Panc1 (cell line): ENCODE measurements around the gene OPTC. TPM values are rescaled to one million over a fixed set of nuclear protein-coding genes. Genes with fewer than 3 reads are reported as not detected.

ENCODE experiments used
- ATAC-seq: fragments of 200-7000 bp; cut with Tn5 transposase; 2 replicates; pipeline ENCODE4 v1.9.1; 2020; ENCODE audit warnings: mild to moderate bottlenecking, moderate library complexity
- BruUV-seq: library from RNA; stranded (reverse); fragments of 400-500 nt; replicated peaks from 2 replicates; lab custom pipeline; 2021; lab: Mats Ljungman, UMichigan
- CTCF ChIA-PET: fragments of 300-600 bp; sonication (Branson Sonifier 250); formaldehyde crosslinking; loops from one replicate; lab custom pipeline; 2022; ENCODE audit warnings: antibody characterized with exemption; lab: Charles Lee
- POLR2A ChIA-PET: fragments of 300-600 bp; sonication (Branson Sonifier 250); formaldehyde crosslinking; loops from one replicate; lab custom pipeline; 2022; ENCODE audit warnings: antibody characterized with exemption; lab: Charles Lee
- DNase-seq: peaks from one replicate; pipeline ENCODE4 v3.0.0-alpha.2; 2010; ENCODE audit warnings: low read depth, low spot score
- H3K27ac ChIP-seq: 2 replicates; pipeline ENCODE4 v1.5.1; 2011; ENCODE audit warnings: mild to moderate bottlenecking, low read length, inconsistent platforms
- H3K27me3 ChIP-seq: fragments of 200-500 bp; sonication (Bioruptor generic); 2 replicates; pipeline ENCODE4 v1.6.0; 2014; ENCODE audit warnings: low read length, inconsistent platforms; ENCODE audit not compliant: control insufficient read depth, insufficient read depth
- H3K36me3 ChIP-seq: fragments of 200-500 bp; sonication (Bioruptor generic); 2 replicates; pipeline ENCODE4 v1.5.1; 2014; ENCODE audit warnings: inconsistent platforms, mild to moderate bottlenecking, low read length, moderate library complexity; ENCODE audit not compliant: control insufficient read depth, insufficient read depth
- H3K4me1 ChIP-seq: 2 replicates; pipeline ENCODE4 v1.5.1; 2011; ENCODE audit warnings: inconsistent platforms, mild to moderate bottlenecking, low read length, moderate library complexity; ENCODE audit not compliant: control insufficient read depth, insufficient read depth
- H3K4me3 ChIP-seq, 2 experiments: 2 replicates each; pipeline ENCODE4 v1.5.1; 2011 to 2012; ENCODE audit warnings: low read depth in 2 of 2, low read length in 2 of 2, mild to moderate bottlenecking in 2 of 2, inconsistent platforms in 1 of 2, moderate library complexity in 1 of 2
- H3K9me3 ChIP-seq: fragments of 200-500 bp; sonication (Bioruptor generic); 2 replicates; pipeline ENCODE4 v1.5.1; 2014; ENCODE audit warnings: low read depth, mild to moderate bottlenecking, inconsistent platforms, low read length, moderate library complexity; ENCODE audit not compliant: control insufficient read depth, insufficient read depth
- CTCF ChIP-seq: fragments of 450-650 bp; IDR thresholded peaks from 2 replicates; pipeline ENCODE4 v1.5.1; 2017; ENCODE audit warnings: mild to moderate bottlenecking
- POLR2AphosphoS5 ChIP-seq: IDR thresholded peaks from 2 replicates; pipeline ENCODE4 v1.6.1; 2012; ENCODE audit warnings: mild to moderate bottlenecking, low read depth, low read length, moderate library complexity
- SIN3A ChIP-seq: IDR thresholded peaks from 2 replicates; pipeline ENCODE4 v1.6.1; 2012; ENCODE audit warnings: low read depth, mild to moderate bottlenecking, low read length, moderate library complexity, borderline replicate concordance; ENCODE audit not compliant: insufficient read depth
- TCF7L2 ChIP-seq: IDR thresholded peaks from 2 replicates; pipeline ENCODE4 v1.6.1; 2011; ENCODE audit warnings: mild to moderate bottlenecking, low read depth, low read length, inconsistent platforms
- in situ Hi-C: cut with HindIII; loops from 2 replicates; pipeline ENCODE4 v1.10.0; 2016; ENCODE audit warnings: low sequenced_read_pairs, low pct_unique_long_range_greater_than_20kb
- intact Hi-C: fragments of 100-400 bp; cut with micrococcal nuclease; formaldehyde crosslinking; loops from one replicate; pipeline ENCODE4 v1.10.0; 2022; ENCODE audit not compliant: unreplicated experiment
- total RNA-seq: library from RNA; stranded (reverse); gene quantifications from one replicate; pipeline ENCODE4 v1.2.1, GENCODE V29; 2021; ENCODE audit not compliant: unreplicated experiment
- TF ChIP-seq, protein P1 (sequence below), 2 experiments: IDR thresholded peaks; 2 replicates each; pipeline ENCODE4 v1.6.1; 2011 to 2012; ENCODE audit warnings: low read depth in 2 of 2, control low read depth in 1 of 2, low read length in 1 of 2, mild to moderate bottlenecking in 1 of 2, moderate library complexity in 1 of 2; ENCODE audit not compliant: insufficient read depth in 1 of 2

OPTC gene
- total RNA-seq, 1 experiment from 2014 or later, result not detected

GRCh38 chr1:203519053-203519840 is 25.3 kb downstream of the OPTC start:
- BruUV-seq, result no TSS peak
- ChIA-PET POLR2A (no interaction called here), CTCF (no interaction called here)
- DNase-seq (no peak), ATAC-seq (no peak)
- in situ Hi-C loops (no loop called here), intact Hi-C loops (loop anchor here (10.0 kb wide), 1 partner anchor 106 kb away; the partner anchor contains the start of gene ATP2B4)
- no peaks in the 10 kb centered on the region; the same call in 1 of the 2 replicates for H3K4me1 ChIP-seq
- H3K27ac ChIP-seq, result no peak overlapping the region
- H3K36me3 ChIP-seq, result no peaks in the 10 kb centered on the region
- no peaks in the 10 kb centered on the region for H3K9me3 ChIP-seq
- no peak overlapping the region for H3K4me3 ChIP-seq
- TF ChIP-seq SIN3A (no peak), POLR2AphosphoS5 (no peak), TCF7L2 (no peak)
- H3K27me3 ChIP-seq, result no peaks in the 10 kb centered on the region

DNA sequence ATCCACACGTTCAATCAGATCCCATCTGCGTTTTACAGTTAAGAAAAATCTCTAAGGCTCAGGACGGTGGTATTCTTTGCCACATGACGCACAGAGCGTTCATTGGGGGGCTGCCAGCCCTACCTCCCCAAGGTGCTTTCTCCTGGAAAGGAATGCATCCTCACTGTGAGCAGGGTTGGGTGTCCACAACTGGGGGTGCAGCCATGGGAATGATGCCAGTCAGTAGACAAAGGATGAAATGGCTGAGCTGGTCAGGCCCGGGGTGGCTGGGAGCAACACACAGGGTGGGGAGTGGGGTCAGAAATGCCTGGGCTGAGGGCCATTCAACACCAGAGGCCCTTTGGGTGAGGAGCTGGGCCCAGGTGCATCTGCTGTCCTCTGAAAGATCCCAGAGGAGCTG is 25.9 kb downstream of the OPTC start:
- ChIA-PET CTCF (no interaction called here), POLR2A (no interaction called here)
- intact Hi-C loops, result loop anchor here (10.0 kb wide), 1 partner anchor 105 kb away; the partner anchor contains the start of gene ATP2B4
- no peak for TF ChIP-seq POLR2AphosphoS5
- TF ChIP-seq TCF7L2, result no peak
- TF ChIP-seq, protein P1, sequence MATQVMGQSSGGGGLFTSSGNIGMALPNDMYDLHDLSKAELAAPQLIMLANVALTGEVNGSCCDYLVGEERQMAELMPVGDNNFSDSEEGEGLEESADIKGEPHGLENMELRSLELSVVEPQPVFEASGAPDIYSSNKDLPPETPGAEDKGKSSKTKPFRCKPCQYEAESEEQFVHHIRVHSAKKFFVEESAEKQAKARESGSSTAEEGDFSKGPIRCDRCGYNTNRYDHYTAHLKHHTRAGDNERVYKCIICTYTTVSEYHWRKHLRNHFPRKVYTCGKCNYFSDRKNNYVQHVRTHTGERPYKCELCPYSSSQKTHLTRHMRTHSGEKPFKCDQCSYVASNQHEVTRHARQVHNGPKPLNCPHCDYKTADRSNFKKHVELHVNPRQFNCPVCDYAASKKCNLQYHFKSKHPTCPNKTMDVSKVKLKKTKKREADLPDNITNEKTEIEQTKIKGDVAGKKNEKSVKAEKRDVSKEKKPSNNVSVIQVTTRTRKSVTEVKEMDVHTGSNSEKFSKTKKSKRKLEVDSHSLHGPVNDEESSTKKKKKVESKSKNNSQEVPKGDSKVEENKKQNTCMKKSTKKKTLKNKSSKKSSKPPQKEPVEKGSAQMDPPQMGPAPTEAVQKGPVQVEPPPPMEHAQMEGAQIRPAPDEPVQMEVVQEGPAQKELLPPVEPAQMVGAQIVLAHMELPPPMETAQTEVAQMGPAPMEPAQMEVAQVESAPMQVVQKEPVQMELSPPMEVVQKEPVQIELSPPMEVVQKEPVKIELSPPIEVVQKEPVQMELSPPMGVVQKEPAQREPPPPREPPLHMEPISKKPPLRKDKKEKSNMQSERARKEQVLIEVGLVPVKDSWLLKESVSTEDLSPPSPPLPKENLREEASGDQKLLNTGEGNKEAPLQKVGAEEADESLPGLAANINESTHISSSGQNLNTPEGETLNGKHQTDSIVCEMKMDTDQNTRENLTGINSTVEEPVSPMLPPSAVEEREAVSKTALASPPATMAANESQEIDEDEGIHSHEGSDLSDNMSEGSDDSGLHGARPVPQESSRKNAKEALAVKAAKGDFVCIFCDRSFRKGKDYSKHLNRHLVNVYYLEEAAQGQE (IDR thresholded peaks at IDR 0.05; ENCODE audit: insufficient read depth in 1 of 2, low read depth in 2 of 2, low read length in 1 of 2), result no peak
- no peak for TF ChIP-seq CTCF
- TF ChIP-seq SIN3A, result no peak
- DNase-seq (no peak), ATAC-seq (no peak)
- Histone ChIP-seq H3K36me3 (no peaks in the 10 kb centered on the region), H3K4me3 (no peak overlapping the region), H3K27me3 (no peaks in the 10 kb centered on the region), H3K4me1 (no peaks in the 10 kb centered on the region), H3K27ac (no peak overlapping the region), H3K9me3 (no peaks in the 10 kb centered on the region)
- BruUV-seq, result no TSS peak
- in situ Hi-C loops, result no loop called here

DNA sequence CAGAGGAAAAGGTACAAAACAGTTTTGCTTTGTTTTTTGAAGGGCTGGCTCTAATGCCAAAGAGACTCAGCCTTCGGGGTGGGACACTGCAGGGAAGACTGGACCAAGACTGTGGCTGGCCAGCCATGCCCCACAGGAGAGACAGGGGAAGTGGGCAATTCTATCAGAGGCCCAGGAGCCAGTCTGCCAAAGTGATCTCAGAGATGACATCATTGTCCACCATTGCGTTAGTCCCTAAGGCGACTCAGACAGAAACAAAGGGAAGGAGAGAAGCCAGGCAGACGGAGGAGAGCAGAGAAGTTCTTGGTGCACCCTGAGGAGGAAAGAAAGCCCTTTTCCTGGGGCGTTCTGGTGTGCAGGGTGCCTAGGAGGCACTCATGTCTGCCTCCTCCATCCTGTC is 26.4 kb downstream of the OPTC start:
- Histone ChIP-seq H3K36me3 (no peaks in the 10 kb centered on the region), H3K4me3 (no peak overlapping the region), H3K27ac (no peak overlapping the region), H3K27me3 (no peaks in the 10 kb centered on the region), H3K4me1 (no peaks in the 10 kb centered on the region), H3K9me3 (no peaks in the 10 kb centered on the region)
- DNase-seq, result no peak
- intact Hi-C loops (no loop called here), in situ Hi-C loops (no loop called here)
- ATAC-seq, result no peak
- TF ChIP-seq TCF7L2 (no peak), CTCF (no peak), POLR2AphosphoS5 (no peak), SIN3A (no peak)
- TF ChIP-seq, protein P1 (IDR thresholded peaks at IDR 0.05; ENCODE audit: insufficient read depth in 1 of 2, low read depth in 2 of 2, low read length in 1 of 2), result no peak
- ChIA-PET CTCF (no interaction called here), POLR2A (no interaction called here)
- no TSS peak for BruUV-seq
